GM12875 (cell line): ENCODE results near the gene COL13A1.

Experiments
- H3K4me3 ChIP-seq: one replicate; pipeline ENCODE4 v1.5.1; 2011; ENCODE audit warnings: low read depth, low read length, control low read depth
- TF ChIP-seq, protein P1 (sequence below): IDR thresholded peaks from 2 replicates; pipeline ENCODE4 v1.5.1; 2011; ENCODE audit warnings: low read depth, mild to moderate bottlenecking, control low read depth, inconsistent platforms, low read length, moderate library complexity, borderline replicate concordance; ENCODE audit not compliant: insufficient read depth

COL13A1 gene

DNA sequence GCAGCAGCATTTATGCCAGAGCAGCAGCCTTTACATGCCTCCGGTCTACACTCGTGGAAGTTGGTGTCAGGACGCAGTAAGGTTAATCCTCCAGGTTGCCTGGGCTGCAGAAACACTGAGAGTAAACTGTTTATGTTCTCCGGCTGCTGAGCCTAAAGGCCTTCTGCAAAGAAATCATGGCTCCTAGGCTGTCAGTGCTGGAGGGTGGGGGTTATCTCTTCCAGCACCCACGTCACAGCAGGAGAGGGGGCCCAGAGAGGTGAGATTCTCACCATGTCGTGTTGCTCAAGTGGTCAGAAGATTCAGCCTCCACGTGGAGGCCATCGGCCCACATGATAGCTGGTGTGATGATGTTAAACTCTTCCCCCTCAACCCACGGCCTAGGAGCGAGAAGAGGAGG, 41.2 kb downstream of the COL13A1 start:
- H3K4me3 ChIP-seq, result no peak overlapping the region
- TF ChIP-seq, protein P1, sequence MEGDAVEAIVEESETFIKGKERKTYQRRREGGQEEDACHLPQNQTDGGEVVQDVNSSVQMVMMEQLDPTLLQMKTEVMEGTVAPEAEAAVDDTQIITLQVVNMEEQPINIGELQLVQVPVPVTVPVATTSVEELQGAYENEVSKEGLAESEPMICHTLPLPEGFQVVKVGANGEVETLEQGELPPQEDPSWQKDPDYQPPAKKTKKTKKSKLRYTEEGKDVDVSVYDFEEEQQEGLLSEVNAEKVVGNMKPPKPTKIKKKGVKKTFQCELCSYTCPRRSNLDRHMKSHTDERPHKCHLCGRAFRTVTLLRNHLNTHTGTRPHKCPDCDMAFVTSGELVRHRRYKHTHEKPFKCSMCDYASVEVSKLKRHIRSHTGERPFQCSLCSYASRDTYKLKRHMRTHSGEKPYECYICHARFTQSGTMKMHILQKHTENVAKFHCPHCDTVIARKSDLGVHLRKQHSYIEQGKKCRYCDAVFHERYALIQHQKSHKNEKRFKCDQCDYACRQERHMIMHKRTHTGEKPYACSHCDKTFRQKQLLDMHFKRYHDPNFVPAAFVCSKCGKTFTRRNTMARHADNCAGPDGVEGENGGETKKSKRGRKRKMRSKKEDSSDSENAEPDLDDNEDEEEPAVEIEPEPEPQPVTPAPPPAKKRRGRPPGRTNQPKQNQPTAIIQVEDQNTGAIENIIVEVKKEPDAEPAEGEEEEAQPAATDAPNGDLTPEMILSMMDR, result no peak

DNA sequence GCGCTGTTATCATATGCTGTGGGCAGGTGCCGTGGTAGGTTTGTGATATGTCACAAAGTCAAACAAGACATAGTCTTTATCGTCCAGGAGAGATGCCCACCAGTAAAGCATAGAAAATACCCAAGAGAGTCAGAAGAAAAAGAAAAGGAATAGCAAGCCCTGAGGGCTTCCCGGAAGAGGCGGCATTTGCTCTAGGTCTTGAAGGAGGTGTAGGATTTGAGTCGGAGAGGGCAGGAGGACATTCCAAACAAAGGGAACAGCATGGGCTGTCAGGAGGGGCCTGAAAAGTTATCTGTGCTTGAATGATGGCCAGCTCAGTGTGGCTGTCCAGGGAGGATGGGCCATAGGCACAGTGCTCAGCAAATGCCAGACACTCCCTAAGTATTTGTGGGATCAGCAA, 42.2 kb downstream of the COL13A1 start:
- TF ChIP-seq, protein P1, result no peak
- H3K4me3 ChIP-seq, result no peak overlapping the region

DNA sequence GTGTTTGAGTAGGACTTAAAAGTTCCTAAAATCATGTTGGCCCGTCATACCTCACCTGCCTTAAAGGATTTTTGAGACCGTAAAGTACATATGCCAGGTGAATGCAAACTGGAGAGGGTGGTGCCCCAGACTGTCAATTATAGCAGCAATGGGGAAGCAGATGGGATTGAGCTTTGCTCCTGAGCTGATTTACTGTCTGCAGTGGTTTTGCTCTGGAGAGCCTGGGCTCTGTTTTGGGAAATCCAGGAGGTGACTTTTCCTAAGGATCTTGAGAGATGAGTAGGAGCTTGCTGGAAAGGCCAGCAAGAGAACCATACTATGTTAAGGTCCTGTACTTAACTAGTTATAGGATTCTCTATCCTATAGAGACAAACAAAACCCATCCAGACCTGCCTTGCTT, 43.0 kb downstream of the COL13A1 start:
- no peak overlapping the region for H3K4me3 ChIP-seq
- TF ChIP-seq, protein P1, result no peak

DNA sequence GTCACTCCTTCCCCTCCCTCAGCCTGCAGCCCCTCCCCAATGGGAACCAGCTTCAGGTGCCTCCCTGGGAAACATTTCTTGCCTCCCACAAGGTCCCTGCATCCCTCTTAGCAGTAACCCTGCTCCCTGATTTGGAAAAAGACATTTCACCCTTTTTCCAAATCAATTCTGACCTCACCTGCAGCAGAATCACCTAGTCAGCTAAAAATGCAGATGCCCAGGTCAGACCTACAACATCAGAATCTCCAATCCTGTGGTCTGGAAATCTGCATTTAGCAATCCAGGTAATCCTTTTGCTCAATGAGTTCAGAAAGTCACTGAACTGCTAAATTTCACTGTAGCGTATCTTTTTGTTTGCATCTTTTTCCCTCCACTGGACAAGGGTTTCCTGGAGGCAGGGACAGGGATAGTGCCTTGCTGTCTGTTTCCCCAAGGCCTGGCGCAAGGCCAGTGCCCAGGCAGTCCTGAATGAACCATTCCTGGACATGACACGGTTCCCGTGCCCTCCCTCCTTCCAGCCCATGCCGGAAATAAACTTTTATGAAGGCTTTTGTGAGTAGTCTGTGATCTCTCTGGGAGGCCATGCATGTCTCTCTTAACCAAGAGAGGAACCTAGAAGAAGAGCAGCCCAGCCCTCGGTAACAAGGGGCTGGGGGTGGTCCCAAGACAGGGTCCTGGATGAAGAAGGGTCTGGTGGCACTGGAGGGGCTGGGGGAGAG, 44.0 kb downstream of the COL13A1 start:
- TF ChIP-seq, protein P1, result no peak
- H3K4me3 ChIP-seq, result no peak overlapping the region

DNA sequence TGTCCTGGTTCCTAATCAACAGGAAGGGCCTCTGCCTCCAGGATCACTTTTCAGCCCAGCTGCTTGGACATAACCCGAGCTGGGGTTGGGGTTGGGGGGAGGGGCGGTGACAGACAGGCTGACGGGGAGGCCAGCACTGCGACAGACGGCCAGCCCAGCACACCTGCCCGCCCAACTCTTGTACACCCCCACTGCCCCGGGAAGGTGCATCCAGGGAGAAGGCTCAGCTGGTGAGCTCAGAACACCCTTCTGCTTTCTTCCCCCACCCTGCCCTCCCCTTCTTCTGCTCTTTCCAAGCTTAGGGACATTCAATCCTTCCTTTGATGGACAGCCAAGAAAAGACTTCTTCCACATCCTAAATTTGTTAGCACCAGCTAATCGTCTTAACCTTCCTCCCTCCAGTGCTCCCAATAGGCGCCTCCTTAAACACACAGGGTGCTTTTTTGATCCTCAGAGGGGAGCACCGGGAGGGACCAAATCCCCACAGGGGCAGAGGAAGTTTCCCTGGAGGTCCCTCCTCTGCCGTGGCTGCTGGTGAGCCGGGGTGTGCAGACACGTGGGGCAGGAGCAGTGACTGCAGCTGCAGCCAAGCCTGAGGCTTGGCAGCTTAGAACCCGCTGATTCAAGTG, 44.7 kb downstream of the COL13A1 start:
- TF ChIP-seq, protein P1, result no peak
- no peak overlapping the region for H3K4me3 ChIP-seq

DNA sequence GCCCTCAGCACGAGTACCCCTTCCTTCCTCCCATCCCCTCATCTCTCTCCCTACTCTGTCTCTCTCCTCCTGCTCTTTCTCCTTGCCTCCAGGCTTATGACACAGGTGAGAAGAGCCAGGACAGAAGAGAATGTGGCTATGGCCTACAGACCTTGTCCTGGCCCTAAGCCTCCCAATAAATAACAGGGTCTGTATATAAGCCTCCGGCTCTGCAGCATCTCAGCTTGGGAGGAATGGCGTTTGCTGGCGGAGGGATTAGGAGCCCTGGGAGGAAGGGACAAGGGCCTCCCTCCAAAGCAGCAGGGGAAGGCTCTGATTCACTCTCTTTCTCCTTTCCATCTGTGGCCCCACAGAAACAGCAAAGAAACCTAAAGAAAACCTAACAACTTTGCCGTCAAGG, 45.8 kb downstream of the COL13A1 start:
- H3K4me3 ChIP-seq, result no peak overlapping the region
- TF ChIP-seq, protein P1, result no peak

DNA sequence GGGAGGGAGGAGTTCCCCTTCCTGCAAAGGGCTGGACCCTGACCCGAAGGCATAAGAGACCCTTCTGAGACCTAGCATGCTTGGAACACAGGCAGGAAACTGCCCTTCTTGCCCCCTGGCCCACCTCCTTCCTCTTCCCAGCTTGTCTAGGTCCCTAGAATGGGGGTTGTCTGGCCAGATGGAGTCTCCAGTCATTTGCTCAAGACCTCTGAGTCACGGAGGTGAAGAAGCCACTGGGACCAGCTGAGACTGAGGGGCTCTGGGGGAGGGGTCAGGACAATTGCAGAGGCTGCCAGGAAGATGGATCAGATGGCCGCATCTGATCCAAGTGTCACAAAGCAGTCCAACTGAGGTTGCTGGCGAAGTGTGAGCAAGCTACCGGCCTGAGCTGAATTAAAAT, 46.2 kb downstream of the COL13A1 start:
- TF ChIP-seq, protein P1, result no peak
- no peak overlapping the region for H3K4me3 ChIP-seq
